B cell (primary cell): Measurements from ENCODE around the gene CFAP161. TPM values are rescaled to one million over a fixed set of nuclear protein-coding genes. Genes with fewer than 3 reads are reported as not detected.
"Not testable (repeated sequence)": the region's sequence is repeated elsewhere in the genome, so short reads cannot be mapped to it uniquely, and the experiment has no call there.

Experiments
- ATAC-seq: fragments of 200-7000 bp; cut with Tn5 transposase; one replicate; pipeline ENCODE4 v1.10.0; 2021; ENCODE audit warnings: low read depth, mild to moderate bottlenecking, moderate number of reproducible peaks, moderate library complexity
- CTCF ChIA-PET: fragments of 350-600 bp; sonication (Branson Sonifier 250); formaldehyde crosslinking; loops from one replicate; lab custom pipeline; 2021; ENCODE audit warnings: antibody characterized with exemption, inconsistent platforms; lab: Charles Lee
- POLR2A ChIA-PET: fragments of 350-600 bp; sonication (Branson Sonifier 250); formaldehyde crosslinking; loops from one replicate; lab custom pipeline; 2021; ENCODE audit warnings: antibody characterized with exemption; lab: Charles Lee
- DNase-seq: peaks from one replicate; pipeline ENCODE4 v3.0.0; 2013
- H2AFZ ChIP-seq: 2 replicates; pipeline ENCODE4 v1.6.1; 2012; ENCODE audit warnings: mild to moderate bottlenecking, low read depth, low read length; ENCODE audit not compliant: insufficient read depth, poor library complexity, severe bottlenecking
- H3K27ac ChIP-seq, 2 donors: 1 replicate in 1 of 2; 2 replicates in 1 of 2; pipeline ENCODE4 v1.5.1; 2012 to 2013; ENCODE audit warnings: low read length in 2 of 2, mild to moderate bottlenecking in 2 of 2, moderate library complexity in 1 of 2
- H3K27me3 ChIP-seq, 4 experiments: fragments of 200-600 bp in 1 of 4; sonication (generic) in 1 of 4; replicated peaks in 1 of 4; 1 replicate in 2 of 4; 2 replicates in 2 of 4; pipeline versions ENCODE4 v1.6.1 to v1.7.0; 2013 to 2016; ENCODE audit warnings: low read length in 3 of 4, mild to moderate bottlenecking in 2 of 4, mixed read lengths in 1 of 4, moderate library complexity in 1 of 4; ENCODE audit not compliant: insufficient read depth in 4 of 4, control insufficient read depth in 3 of 4; ENCODE audit errors: control extremely low read depth in 1 of 4
- H3K36me3 ChIP-seq, 2 experiments: replicated peaks in 1 of 2; 1 replicate in 1 of 2; 2 replicates in 1 of 2; pipeline versions ENCODE4 v1.6.1 to v1.7.1; 2013; ENCODE audit warnings: low read length in 1 of 2; ENCODE audit not compliant: insufficient read depth in 2 of 2, control insufficient read depth in 1 of 2; ENCODE audit errors: control extremely low read depth in 1 of 2, extremely low read depth in 1 of 2
- H3K4me1 ChIP-seq, 2 donors: fragments of 200-600 bp in 1 of 2; sonication (generic) in 1 of 2; 1 replicate in 1 of 2; 2 replicates in 1 of 2; pipeline versions ENCODE4 v1.5.1 to v1.6.1; 2013 to 2017; ENCODE audit warnings: low read length in 2 of 2; ENCODE audit not compliant: control insufficient read depth in 2 of 2, insufficient read depth in 2 of 2
- H3K4me2 ChIP-seq: replicated peaks from 2 replicates; pipeline ENCODE3; 2012; ENCODE audit warnings: mild to moderate bottlenecking, low read depth, low read length; ENCODE audit not compliant: poor library complexity, severe bottlenecking
- H3K4me3 ChIP-seq, 5 experiments: fragments of 200-600 bp in 1 of 5; sonication (generic) in 1 of 5; 1 replicate in 3 of 5; 2 replicates in 2 of 5; pipeline versions ENCODE4 v1.5.1 to v1.7.0; 2011 to 2016; ENCODE audit warnings: low read length in 4 of 5, mild to moderate bottlenecking in 4 of 5, low read depth in 2 of 5, control low read depth in 1 of 5, moderate library complexity in 1 of 5; ENCODE audit not compliant: insufficient read depth in 1 of 5; ENCODE audit errors: control extremely low read depth in 1 of 5, extremely low read depth in 1 of 5
- H3K79me2 ChIP-seq: fragments of 200-600 bp; sonication (generic); one replicate; pipeline ENCODE4 v1.6.0; 2016; ENCODE audit warnings: low read length; ENCODE audit not compliant: control insufficient read depth, insufficient read depth
- H3K9ac ChIP-seq: fragments of 200-600 bp; sonication (generic); 2 replicates; pipeline ENCODE4 v1.6.1; 2017; ENCODE audit warnings: mild to moderate bottlenecking, low read length, moderate library complexity
- H3K9me3 ChIP-seq, 3 donors: one replicate each; pipeline versions ENCODE4 v1.6.1 to v1.7.1; 2013; ENCODE audit warnings: low read length in 2 of 3; ENCODE audit not compliant: control insufficient read depth in 2 of 3, insufficient read depth in 1 of 3; ENCODE audit errors: control extremely low read depth in 1 of 3
- H4K20me1 ChIP-seq: 2 replicates; pipeline ENCODE4 v1.6.0; 2012; ENCODE audit warnings: mild to moderate bottlenecking, low read length; ENCODE audit not compliant: insufficient read depth, control insufficient read depth, poor library complexity, severe bottlenecking
- H3K27ac Mint-ChIP-seq: one replicate; pipeline ENCODE4 v1.8.0; 2021; ENCODE audit warnings: mixed read lengths
- H3K27me3 Mint-ChIP-seq: one replicate; pipeline ENCODE4 v1.8.0; 2021; ENCODE audit warnings: mixed read lengths
- H3K4me1 Mint-ChIP-seq: one replicate; pipeline ENCODE4 v1.8.0; 2021; ENCODE audit warnings: mixed read lengths
- H3K4me3 Mint-ChIP-seq: one replicate; pipeline ENCODE4 v1.8.0; 2021; ENCODE audit warnings: mixed read lengths
- H3K9me3 Mint-ChIP-seq: one replicate; pipeline ENCODE4 v1.8.0; 2022; ENCODE audit warnings: mixed read lengths; ENCODE audit not compliant: insufficient read depth
- EZH2 ChIP-seq: IDR thresholded peaks from 2 replicates; pipeline ENCODE4 v1.6.1; 2012; ENCODE audit warnings: borderline replicate concordance, low read depth, mild to moderate bottlenecking, moderate library complexity, low read length; ENCODE audit not compliant: insufficient read depth, poor library complexity, severe bottlenecking
- WGBS: methylation state at CpG from one replicate; pipeline ENCODE4 v1.1.5; 2013; ENCODE audit warnings: missing lambda C conversion rate; ENCODE audit not compliant: insufficient coverage; 5-methylcytosine and 5-hydroxymethylcytosine counted together
- intact Hi-C: fragments of 100-400 bp; cut with micrococcal nuclease; formaldehyde crosslinking; loops from one replicate; pipeline ENCODE4 v1.10.0; 2022
- polyA plus RNA-seq: library from polyadenylated mRNA; depleted of rRNA; stranded (reverse); fragments of >200 nt; gene quantifications from 2 replicates; pipeline ENCODE4 v1.2.3, GENCODE V29; 2012
- total RNA-seq, 2 donors: library from RNA; stranded (reverse); fragments of 120-200 nt in 1 of 2; gene quantifications; 1 replicate in 1 of 2; 2 replicates in 1 of 2; pipeline versions ENCODE4 v1.2.3 to v1.2.4, GENCODE V29; 2013 to 2022
- TF ChIP-seq, protein P1 (sequence below): fragments of 200-600 bp; IDR thresholded peaks from one replicate; pipeline ENCODE4 v1.8.0; 2022; ENCODE audit warnings: antibody characterized with exemption, mild to moderate bottlenecking

Gene CFAP161
- total and polyA plus RNA-seq, 2 donors (not counting 1 experiment from before 2014, with no cell fraction given) = not detected

DNA sequence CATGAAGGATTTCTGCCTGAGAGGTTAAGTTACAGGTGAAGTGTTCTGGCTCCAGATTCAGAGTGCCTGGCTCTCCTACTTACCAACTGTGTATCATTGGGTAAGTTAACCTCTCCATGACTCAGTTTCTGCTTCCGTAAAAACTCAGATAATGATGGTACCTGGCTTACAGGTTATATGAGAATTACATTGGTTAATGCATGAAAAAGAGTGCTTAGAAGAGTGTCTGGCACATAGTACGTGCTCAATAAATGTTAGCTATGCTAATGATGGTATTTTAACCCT is 23.8 kb downstream of the CFAP161 start:
- peaks cover 12% of the 10 kb centered on the region for H3K4me1 Mint-ChIP-seq
- no peaks in the 10 kb centered on the region for H4K20me1 ChIP-seq
- DNase-seq (no peak), ATAC-seq (no peak)
- H3K4me2 ChIP-seq = no peak overlapping the region
- no CpG with 5 or more reads among the region's 2 CpGs for WGBS
- H3K36me3 ChIP-seq = no peaks in the 10 kb centered on the region
- no peak overlapping the region for H3K9ac ChIP-seq
- CTCF ChIA-PET = interaction anchor here (0.7 to 7.5 kb wide), 3 partner anchors 109 to 1987 kb away, joined by 3 to 117 read pairs (median 5); no protein-coding TSS in a partner anchor
- no peak overlapping the region for H2AFZ ChIP-seq
- peaks cover 6 to 7% of the 10 kb centered on the region in 2 donors for H3K4me1 ChIP-seq
- no peak overlapping the region for H3K4me3 ChIP-seq
- TF ChIP-seq, protein P1, sequence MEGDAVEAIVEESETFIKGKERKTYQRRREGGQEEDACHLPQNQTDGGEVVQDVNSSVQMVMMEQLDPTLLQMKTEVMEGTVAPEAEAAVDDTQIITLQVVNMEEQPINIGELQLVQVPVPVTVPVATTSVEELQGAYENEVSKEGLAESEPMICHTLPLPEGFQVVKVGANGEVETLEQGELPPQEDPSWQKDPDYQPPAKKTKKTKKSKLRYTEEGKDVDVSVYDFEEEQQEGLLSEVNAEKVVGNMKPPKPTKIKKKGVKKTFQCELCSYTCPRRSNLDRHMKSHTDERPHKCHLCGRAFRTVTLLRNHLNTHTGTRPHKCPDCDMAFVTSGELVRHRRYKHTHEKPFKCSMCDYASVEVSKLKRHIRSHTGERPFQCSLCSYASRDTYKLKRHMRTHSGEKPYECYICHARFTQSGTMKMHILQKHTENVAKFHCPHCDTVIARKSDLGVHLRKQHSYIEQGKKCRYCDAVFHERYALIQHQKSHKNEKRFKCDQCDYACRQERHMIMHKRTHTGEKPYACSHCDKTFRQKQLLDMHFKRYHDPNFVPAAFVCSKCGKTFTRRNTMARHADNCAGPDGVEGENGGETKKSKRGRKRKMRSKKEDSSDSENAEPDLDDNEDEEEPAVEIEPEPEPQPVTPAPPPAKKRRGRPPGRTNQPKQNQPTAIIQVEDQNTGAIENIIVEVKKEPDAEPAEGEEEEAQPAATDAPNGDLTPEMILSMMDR = no peak
- no peak for TF ChIP-seq EZH2
- H3K27ac ChIP-seq = no peak overlapping the region
- H3K9me3 Mint-ChIP-seq = no peaks in the 10 kb centered on the region
- POLR2A ChIA-PET = no interaction called here
- peaks cover 0 to 7% (median 4%) of the 10 kb centered on the region in 4 experiments for H3K27me3 ChIP-seq
- no peaks in the 10 kb centered on the region for H3K9me3 ChIP-seq
- no peak overlapping the region for H3K27ac Mint-ChIP-seq
- H3K4me3 Mint-ChIP-seq = no peak overlapping the region
- peaks cover 19% of the 10 kb centered on the region for H3K27me3 Mint-ChIP-seq
- no peaks in the 10 kb centered on the region for H3K79me2 ChIP-seq
- intact Hi-C loops = no loop called here

DNA sequence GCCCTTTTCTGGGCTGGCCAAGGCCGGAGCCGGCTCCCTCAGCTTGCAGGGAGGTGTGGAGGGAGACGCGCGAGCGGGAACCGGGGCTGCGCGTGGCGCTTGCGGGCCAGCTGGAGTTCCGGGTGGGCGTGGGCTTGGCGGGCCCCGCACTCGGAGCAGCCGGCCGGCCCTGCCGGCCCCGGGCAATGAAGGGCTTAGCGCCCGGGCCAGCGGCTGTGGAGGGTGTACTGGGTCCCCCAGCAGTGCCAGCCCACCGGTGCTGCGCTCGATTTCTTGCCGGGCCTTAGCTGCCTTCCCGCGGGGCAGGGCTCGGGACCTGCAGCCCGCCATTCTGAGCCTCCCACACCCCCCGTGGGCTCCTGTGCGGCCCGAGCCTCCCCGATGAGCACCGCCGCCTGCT is 24.5 kb downstream of the CFAP161 start:
- H3K27me3 ChIP-seq, H3K36me3 ChIP-seq, DNase-seq, H3K27ac ChIP-seq, H3K79me2 ChIP-seq, H3K27ac Mint-ChIP-seq, H3K4me2 ChIP-seq, H2AFZ ChIP-seq, H3K9ac ChIP-seq, intact Hi-C loops, ATAC-seq, H3K9me3 ChIP-seq, H4K20me1 ChIP-seq, H3K9me3 Mint-ChIP-seq, H3K4me3 ChIP-seq, POLR2A ChIA-PET, H3K4me3 Mint-ChIP-seq, H3K4me1 ChIP-seq: not testable (repeated sequence)
- Mint-ChIP-seq H3K4me1 (peaks cover 12% of the 10 kb centered on the region), H3K27me3 (peaks cover 19% of the 10 kb centered on the region)
- 90% methylated on average over 14 of the region's 37 CpGs for WGBS
- CTCF ChIA-PET = interaction anchor here (7.5 kb wide), 1 partner anchor 108 kb away, joined by 117 read pairs; no protein-coding TSS in a partner anchor
